ENCODE measurements around the gene ZFAND3.
"Not testable (repeated sequence)": the region's sequence is repeated elsewhere in the genome, so short reads cannot be mapped to it uniquely, and the experiment has no call there.

The ZFAND3 gene

DNA sequence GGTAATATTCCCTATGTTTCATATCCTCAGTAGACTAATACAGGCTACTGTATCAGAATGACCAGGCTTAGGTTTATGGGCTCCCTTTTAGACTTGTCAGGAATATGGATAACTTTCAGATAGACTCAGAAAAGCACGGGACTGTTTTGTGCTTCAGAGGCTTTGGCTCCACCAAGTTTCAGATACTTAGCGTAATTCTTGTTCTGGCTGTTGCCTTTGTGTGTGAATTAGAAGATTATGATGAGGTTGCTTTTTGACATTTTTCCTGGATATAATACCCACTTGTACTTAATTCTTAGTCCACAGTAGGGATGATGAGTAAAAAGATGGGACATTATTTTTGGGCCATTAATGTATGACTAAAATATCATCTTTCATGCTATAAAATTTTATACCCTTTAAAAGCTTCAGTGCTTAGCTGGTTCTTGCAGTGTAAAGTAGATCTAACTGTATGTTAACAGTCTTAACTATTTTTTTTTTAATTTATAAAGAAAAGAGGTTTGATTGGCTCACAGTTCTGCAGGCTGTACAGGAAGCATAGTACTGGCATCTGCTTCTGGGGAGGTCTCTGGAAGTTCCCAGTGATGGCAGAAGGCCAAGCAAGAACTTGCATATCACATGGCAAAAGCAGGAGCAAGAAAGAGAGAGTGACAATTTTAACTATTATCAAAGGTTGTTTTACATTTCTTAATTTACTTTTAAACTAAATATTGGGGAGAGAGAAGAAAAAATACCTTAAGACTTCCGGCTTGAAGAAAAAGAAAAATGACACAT lies 120.7 kb downstream of the ZFAND3 start:
- no peak for DNase-seq

DNA sequence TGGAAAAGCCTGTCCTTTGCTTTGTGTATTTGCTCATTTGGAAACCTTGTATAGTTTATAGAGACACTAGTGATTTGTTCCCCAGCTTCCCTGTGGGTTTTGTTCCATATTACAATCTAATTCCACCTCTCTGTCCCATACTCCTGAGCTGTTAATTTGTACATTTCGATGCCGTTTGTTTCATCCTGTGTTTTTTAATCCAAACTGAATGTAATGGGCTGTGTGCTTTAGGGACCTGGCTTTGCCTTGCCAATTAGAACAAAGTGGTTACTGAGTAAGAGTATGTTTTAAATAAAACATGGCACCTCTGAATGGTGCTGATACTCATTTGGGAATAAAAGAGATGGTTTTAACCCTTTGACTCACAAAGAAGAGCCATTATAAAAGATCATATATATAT lies 122.3 kb downstream of the ZFAND3 start:
- DNase-seq: no peak

DNA sequence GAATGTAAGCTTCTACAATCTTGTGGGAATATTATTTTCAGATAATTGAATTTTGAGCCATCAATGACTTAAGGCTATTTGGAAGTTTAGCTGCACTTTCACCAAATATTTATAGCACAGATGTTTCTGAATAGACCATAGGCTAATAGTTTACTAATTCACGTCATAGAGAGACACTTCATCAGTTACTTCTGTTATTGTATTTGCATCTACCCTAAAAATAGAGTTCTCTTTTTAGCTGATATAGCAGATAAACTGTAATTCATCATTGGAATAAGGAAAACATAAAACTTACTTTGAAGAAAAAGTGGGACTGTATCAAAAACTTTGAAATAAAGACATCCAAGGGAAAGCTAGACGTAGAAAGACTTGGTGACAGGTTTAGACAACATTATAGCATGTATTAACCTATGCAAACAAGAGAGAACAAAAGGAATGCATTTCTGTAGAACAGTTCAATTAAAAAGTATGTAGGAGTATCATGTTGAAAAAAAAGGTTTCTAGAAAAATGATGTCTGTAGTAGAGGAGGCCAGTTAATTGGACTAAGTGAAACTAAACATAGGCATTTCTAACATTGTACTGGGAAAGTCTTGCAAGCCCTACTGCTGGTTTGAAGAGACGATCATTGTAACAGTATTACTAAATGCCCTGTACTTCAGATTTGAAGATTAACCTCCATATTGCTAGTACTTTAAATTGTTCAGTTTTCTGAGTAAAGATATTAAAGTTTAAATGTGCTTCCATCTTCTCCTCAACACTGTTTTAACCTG lies 123.3 kb downstream of the ZFAND3 start:
- no peak for DNase-seq

DNA sequence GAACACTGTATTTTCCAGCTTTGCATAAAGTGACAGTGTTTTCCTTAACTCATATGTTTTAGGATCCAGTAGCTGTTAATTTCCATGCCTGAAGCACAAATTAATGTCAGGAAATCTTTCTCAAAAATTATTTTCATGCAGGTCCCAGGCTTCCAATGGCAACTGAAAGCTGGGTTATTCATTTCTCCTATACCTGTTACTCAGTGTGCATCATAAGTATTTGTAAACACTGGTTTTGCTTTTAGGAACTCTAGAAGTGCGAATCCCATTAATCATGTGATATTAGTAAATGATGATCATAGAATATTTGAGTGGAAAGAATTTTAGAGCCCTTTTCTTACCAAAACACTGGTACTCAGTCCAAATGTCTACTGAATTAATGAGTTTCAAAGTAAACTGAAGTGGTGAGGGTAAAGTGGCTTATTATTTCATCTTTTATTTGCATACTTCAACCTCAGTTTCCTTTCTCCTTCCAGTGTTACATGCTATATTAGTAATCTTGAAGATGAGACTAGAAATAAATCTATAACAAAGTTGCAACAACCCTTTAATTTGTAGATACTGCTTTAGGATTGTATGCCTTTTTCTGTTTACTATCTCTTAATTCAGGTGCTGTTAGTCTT lies 124.0 kb downstream of the ZFAND3 start:
- no peak for DNase-seq

DNA sequence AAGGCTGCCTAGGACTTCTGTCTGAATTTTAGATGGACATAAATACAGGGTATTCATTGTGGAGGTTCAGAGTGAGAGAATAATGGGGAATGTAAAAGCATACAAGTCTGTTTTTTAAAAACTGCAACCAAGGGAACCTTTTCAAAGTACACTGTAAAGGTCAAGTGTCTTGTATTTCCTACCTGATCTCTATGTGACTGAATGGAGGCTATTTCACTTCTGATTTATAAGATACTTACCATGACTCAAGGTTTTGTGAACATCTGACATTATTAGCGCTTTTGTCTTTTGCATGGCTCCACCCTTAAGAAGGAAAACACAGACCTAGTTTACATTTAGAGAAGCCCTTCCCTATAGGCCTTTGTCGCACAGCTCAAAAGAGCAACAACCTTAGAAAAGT lies 126.5 kb downstream of the ZFAND3 start:
- no peak for DNase-seq

DNA sequence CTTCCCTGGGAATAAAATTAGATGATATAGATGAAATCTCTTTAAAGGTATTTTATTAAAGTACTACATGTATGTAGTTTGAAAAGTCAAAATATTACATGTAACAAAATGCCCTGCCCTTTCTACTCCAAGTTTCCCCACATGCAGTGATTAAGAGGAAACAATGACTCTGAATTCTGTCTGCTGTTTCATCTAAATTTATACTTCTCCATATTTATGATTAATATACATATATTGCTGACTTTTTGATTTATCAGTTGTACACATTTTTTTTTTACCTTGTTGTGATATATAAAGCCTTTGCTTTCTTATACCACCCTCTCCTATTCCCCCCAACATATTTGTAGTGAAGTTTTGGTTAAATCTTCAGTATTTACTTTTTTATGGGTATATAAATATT lies 127.9 kb downstream of the ZFAND3 start:
- DNase-seq: no peak

DNA sequence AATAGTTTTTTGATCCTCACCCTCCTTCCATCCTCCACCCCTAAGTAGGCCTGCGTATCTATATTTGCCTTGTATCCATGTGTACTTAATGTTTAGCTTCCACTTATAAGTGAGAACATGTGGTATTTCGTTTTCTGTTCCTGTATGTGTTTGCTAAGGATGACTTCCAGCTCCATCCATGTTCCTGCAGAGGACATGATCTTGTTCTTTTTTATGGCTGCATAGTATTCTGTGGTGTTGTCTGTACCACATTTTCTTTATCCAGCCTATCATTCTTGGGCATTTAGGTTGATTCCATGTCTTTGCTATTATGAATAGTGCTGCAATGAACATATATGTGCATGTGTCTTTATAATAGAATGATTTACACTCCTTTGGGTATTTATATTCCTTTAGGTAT lies 129.1 kb downstream of the ZFAND3 start:
- not testable (repeated sequence) for DNase-seq

DNA sequence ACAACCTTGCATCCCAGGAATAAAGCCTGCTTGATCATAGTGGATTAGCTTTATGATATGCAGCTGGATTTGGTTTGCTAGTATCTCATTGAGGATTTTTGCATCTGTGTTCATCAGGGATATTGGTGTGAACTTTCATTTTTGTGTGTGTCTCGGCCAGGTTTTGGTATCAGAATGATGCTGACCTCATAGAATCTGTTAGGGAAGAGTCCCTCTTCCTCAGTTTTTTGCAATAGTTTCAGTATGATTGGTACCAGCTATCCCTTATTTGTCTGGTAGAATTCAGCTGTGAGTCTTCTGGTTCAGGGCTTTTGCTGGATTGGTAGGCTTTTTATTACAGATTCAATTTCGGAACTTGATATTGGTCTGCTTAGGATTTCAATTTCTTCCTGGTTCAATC lies 132.5 kb downstream of the ZFAND3 start:
- DNase-seq: no peak

DNA sequence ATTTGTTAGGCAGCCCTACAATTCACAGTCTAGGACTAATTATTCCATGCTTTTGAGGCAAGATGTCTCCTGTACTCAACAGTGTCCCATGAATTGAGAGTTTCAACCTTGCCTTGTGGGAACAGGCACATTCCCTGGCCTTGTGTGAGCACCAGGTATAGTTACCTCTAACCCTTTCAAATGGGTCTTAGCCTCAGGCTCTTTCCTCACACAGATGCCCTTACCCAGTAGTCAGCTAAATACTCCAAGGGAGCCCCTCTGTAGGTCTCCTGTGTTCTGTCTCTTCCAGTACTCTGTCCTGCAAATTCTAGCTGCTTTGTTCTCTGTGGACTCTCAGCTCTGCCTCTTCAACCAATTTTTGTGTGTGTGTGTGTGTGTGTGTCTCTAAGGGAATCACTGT lies 135.3 kb downstream of the ZFAND3 start:
- DNase-seq: no peak

DNA sequence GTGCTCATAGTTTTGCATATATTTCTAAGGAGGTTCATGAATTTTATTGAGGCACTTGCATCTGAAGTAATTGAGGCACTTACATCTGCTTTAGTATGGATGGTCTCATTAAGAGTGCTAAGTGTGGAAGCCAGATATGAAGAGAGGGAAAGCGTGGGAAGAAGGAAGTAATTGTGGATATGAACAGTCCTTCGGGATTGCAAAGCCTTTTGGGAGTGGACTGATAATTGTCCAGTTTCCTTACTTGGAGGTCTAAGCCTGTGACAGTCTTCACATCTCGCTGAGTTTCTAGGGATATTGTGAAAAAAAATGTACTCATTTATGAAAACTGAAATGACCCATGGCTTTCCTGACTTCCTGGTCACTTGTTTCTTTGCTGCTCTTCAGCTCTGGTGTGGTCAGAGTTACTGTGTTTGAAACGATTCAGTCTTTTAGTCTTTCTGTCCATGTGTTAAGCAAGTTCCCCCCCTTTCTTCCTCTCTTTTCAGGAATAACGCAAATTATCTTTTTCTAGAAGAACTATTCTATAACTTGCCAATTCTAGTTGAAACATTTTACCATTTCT lies 137.3 kb downstream of the ZFAND3 start:
- no peak for DNase-seq

DNA sequence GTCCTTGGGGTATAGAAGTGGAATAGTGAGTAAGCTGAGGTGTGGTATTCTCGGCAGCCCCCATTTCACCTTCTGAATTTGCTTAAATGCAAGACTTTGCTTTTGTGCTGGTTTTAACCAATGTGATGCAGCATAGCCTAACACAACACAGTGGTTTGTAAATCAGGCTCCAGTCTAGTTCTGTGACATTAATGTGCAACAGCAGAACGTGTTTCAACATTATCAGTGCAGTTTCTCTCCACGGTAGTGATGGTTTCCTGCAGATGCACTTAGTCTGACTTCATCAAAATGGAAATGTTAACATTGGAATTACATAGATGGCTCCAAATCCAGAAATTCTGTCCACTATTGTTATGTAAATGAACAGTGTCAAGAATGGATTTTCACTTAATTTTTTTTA lies 139.5 kb downstream of the ZFAND3 start:
- no peak for DNase-seq

DNA sequence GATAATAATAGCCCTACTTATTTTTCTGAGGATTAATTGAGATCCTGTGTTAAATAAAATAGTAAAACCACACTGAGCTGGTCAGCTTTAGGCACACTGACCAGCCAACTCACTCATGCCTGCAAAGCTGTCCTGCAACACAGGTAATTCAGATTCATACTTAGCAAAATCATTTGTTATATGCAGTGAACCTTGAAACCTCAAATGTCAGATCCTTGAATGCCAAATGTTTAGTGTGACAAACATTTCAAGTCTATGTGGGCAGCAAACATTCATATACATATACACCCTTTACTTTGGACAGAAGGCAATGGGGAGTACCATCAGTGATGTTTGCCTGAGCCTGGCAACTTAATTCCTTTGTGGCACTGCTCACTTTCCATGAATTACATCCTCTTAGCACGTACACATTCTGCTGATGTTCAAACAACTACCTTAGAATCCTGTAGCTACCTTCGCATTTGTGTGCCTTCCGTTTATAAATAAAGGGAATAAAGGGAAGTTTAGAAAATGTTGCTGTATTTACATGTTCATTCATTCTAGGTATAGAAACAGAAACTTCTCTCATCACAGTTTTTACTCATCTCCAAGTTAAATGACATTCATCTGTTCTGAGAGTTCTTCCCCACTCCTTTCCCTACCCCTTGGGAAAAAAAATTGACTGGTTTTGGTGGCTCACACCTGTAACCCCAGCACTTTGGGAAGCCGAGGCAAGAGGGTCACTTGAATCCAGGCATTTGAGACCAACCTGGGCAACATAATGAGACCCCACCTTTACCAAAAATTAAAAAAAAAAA lies 140.8 kb downstream of the ZFAND3 start:
- no peak for DNase-seq

DNA sequence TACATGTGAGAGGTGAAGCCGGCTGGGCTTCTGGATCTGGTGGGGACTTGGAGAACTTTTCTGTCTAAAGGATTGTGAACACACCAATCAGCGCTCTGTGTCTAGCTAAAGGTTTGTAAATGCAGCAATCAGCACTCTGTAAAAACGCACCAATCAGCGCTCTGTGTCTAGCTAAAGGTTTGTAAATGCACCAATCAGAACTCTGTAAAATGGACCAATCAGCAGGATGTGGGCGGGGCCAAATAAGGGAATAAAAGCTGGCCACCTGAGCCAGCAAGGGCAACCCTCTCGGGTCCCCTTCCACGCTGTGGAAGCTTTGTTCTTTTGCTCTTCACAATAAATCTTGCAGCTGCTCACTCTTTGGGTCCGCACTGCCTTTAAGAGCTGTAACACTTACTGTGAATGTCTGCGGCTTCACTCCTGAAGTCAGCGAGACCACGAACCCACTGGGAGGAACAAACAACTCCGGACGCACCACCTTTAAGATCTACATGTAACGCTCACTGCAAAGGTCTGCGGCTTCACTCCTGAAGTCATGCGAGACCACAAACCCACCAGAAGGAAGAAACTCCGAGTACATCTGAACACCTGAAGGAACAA lies 143.1 kb downstream of the ZFAND3 start:
- not testable (repeated sequence) for DNase-seq

DNA sequence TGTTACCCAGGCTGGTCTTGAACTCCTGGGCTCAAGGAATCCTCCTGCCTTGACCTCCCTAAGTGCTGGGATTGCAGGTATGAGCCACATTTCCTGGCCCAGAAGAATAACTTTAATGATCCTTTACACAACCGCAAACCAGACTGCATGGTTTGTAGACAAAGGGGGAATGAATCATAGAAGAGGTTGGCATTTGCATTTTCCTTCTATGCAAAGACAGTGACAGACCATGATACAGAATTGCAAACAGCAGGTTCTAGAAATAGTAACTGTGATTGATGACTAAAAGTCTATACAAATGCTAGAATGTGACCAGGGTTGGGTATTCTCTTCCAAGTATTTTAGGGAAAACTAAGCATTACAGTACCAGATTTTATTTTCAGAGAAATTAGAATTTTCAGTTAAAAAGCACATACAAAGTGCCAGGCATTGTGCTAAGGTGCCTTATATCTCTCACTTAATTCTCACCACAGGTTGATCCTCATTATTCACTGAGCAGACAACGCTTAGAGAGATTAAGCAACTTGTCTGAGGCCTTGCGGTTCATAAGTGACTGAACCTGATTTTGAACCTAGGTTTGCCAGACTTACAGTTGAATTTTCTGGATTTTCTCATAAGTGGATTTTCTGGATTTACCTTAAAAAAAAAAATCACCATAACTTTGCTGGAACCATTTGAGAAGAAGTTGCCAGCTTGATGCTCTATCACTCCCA lies 146.6 kb downstream of the ZFAND3 start:
- no peak for DNase-seq

DNA sequence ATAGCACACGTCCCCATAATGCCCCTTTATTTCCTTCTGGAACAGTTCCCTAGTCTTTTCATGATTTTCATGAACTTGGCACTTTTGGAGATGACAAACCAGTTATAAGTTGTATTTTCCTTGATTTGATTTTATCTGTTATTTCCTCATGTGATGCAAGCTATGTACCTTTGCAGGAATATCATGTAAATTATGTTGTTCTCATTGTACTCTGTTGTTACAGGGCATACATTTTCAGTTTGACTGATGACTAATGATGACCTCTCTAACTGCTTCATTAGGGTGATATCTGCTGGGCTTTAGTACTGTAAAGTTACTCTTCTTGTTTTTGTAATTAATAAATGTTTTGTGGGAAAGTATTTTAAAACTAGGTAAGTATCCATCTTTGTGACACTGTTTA lies 147.3 kb downstream of the ZFAND3 start:
- DNase-seq: no peak

DNA sequence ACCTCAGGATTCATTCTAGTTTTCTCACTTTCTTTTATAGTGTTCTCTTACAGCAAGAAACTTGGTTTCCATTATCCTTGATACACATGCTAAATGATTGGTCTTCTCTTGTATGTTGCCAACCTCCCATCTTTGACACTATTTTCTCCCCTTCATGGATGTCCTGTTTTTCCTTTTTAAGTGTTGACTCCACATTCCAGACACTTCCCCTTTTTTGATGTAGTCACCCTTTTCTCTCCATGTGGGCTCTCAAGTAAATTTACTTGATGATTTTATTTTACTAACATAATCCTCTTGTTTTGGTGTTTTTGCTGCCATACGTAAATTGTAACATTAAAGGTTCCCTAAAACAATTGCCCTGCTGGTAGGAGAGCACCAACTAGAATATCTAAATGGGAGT lies 148.1 kb downstream of the ZFAND3 start:
- DNase-seq: no peak

DNA sequence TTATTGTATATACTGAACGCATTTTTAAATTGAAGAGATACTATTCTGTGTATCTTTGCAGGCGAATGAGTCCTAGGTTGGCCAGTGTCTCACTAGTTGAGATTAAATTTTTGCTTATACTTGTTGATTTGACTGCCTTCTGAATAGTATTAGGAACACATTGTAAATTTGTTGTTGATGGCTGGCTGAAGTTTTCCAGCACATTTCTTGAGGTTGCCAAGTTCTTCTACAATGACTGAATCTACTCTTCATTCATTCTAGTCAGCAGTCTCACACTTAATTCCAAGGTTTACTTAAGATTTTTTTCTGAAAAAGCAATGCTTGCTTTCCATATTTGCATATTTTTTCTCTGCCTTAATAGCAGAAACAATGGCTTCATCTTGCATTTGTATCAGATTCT lies 151.7 kb downstream of the ZFAND3 start:
- no peak for DNase-seq

DNA sequence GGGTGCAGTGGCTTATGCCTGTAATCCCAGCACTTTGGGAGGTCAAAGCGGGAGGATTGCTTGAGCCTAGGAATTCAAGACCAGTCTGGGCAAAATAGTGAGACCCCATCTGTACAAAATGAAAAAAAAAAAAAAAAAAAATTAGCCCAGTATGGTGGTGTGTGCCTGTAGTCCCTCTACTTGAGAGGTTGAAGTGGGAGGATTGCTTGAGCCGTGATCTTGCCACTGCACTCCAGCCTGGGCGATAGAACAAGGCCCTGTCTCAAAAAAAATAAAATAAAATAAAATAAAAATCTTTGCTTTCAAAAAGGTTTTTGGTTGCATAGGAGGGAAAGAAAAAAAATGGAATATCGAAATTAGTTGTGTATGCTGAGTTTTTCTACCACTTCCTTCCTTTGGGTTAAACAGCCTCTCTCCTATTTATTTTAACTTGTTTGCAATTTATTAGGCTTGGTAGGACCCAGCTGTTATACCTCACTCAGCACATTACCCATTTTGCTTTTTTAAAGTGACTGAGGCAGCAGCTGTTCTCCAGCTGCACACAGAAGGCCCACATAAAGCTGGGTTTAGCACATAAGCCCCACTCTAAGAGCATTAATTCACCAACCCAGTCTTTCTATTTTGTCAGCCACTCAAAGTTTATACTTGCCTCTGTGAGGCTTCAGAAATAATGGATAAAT lies 152.3 kb downstream of the ZFAND3 start:
- no peak for DNase-seq

DNA sequence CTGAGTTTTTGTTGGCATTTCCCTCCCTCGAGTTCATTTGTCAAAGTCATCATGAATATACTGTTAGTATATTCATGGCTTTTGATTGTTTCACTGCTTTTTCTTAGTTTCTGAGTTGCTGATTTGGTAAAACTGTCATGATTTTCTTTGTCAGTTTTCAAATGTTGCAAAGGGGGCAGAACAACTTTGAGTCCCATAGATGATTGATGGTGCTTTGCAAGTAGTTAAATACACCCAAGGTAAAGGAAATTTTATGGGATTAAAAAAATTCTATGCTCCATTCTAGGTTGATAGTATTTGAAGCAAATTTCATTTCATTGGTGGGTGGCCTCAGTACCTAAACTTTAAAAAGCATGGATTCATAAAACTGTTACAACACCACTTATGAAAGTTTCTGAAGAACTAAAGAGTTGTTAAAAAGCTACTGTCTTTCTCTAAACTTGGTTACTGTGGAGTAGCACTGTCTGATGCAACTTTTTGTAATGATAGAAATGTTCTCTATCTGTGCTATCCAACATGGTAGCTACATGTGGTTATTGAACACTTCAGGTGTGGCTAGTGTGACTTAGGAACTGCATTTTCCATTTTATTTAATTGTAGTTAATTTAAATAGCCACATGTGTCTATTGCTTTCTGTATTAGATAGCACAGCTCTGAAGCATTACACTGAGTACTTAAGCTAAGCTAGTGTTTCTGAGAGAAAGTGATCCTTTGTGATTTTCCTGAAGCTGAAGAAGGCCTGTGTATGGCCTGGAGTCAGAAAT lies 153.6 kb downstream of the ZFAND3 start:
- no peak for DNase-seq

DNA sequence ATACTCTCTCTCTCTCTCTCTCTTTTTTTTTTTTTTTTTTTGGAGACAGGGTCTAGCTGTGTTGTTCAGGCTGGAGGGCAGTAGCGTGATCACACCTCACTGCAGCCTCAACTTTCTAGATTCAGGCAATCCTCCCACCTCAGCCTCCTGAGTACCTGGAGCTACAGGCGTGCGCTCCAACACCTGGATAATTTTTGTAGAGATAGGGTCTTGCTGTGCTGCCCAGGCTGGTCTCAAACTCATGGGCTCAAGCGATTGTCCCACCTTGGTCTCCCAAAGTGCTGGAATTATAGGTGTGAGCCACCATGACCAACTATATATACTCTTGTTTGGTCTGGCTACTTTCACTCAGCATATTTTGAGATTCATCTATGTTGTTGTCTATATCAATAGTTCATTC lies 154.9 kb downstream of the ZFAND3 start:
- no peak for DNase-seq
